ENCODE results near the gene YJEFN3. TPM values are rescaled to one million over a fixed set of nuclear protein-coding genes. Genes with fewer than 3 reads are reported as not detected.

The YJEFN3 gene
- total and polyA plus RNA-seq, 2 of the 8 experiments (the other 6 are each of a cell fraction or from before 2014, with no cell fraction given), result 5.7 to 9.4 TPM

- Histone ChIP-seq H3K79me1 (ENCODE audit: low read depth, low read length) (0 out of 2 replicates have a peak, but pooled peaks cover 2% of the 10 kb centered on the region), H4K20me1 (replicated peaks in 1 of 2; ENCODE audit: control insufficient read depth in 1 of 2, insufficient read depth in 2 of 2, low read length in 2 of 2) (no peaks in the 10 kb centered on the region), H2BK15ac (ENCODE audit: low read length) (no peak overlapping the region), H3K79me2 (ENCODE audit: control insufficient read depth in 1 of 2, insufficient read depth in 2 of 2, low read length in 2 of 2) (no peaks in the 10 kb centered on the region), H2BK12ac (ENCODE audit: low read depth, low read length) (no peak overlapping the region), H3K4me2 (ENCODE audit: insufficient read depth in 1 of 2, low read depth in 2 of 2, low read length in 2 of 2) (no peak overlapping the region), H3K27ac (ENCODE audit: low read depth, low read length) (no peak overlapping the region), H2BK120ac (replicated peaks; ENCODE audit: low read depth, low read length) (no peak overlapping the region), H3K4me3 (ENCODE audit: extremely low read depth in 1 of 4, insufficient read depth in 2 of 4, low read depth in 3 of 4, low read length in 4 of 4) (no peak overlapping the region), H2BK5ac (ENCODE audit: low read depth, low read length) (peak overlapping the region; percentile 40; the same call in 1 of the 2 replicates), H3K23me2 (ENCODE audit: low read depth, low read length) (no peaks in the 10 kb centered on the region), H2AK5ac (ENCODE audit: low read depth, low read length) (no peak overlapping the region), H3K4ac (replicated peaks; ENCODE audit: insufficient read length, low read depth, low read length) (no peak overlapping the region), H4K5ac (ENCODE audit: insufficient read length, low read depth, low read length) (no peak overlapping the region), H3K9me3 (ENCODE audit: insufficient read depth in 2 of 2, low read depth in 1 of 2, low read length in 1 of 2) (no peaks in the 10 kb centered on the region), H3K23ac (ENCODE audit: insufficient read length) (no peak overlapping the region), H2AFZ (ENCODE audit: low read length) (no peak overlapping the region), H2BK20ac (ENCODE audit: low read length) (no peak overlapping the region), H3K56ac (replicated peaks; ENCODE audit: insufficient read length, low read depth, low read length) (no peak overlapping the region), H3K27me3 (replicated peaks in 1 of 4; ENCODE audit: control insufficient read depth in 3 of 4, extremely low read depth in 1 of 4, insufficient read depth in 3 of 4, low read length in 3 of 4) (no peaks in the 10 kb centered on the region), H3K36me3 (ENCODE audit: control insufficient read depth in 2 of 4, insufficient read depth in 4 of 4, low read length in 3 of 4) (no peaks in the 10 kb centered on the region), H3K4me1 (replicated peaks in 1 of 4; ENCODE audit: control insufficient read depth in 3 of 4, insufficient read depth in 4 of 4, low read length in 3 of 4) (peaks cover 0 to 4% (median 0%) of the 10 kb centered on the region in 4 experiments; a peak in 2 of 7 replicates), H3K18ac (ENCODE audit: extremely low read depth, low read length) (no peak overlapping the region), H4K91ac (replicated peaks; ENCODE audit: insufficient read length, low read length) (no peak overlapping the region), H4K8ac (ENCODE audit: extremely low read depth, insufficient read depth, low read length) (no peak overlapping the region), H3K14ac (ENCODE audit: insufficient read length) (no peak overlapping the region), H3K9ac (replicated peaks in 1 of 4; ENCODE audit: extremely low read depth in 1 of 4, low read depth in 3 of 4, low read length in 3 of 4) (no peak overlapping the region)
- POLR2A ChIA-PET (ENCODE audit: partially characterized antibody), result no interaction called here
- CTCF ChIA-PET (ENCODE audit: partially characterized antibody), result interaction anchor here (0.6 to 20.0 kb wide), 11 partner anchors 9 to 197 kb away, joined by 3 to 223 read pairs (median 4); no protein-coding TSS in a partner anchor
- 87% methylated on average over 16 of the region's 16 CpGs; no CpG with 5 or more reads in 1 of the 2 experiments for WGBS, 2 experiments (ENCODE audit: extremely low coverage in 1 of 2, insufficient coverage in 1 of 2, insufficient read length in 1 of 2, insufficient replicate concordance in 2 of 2, low coverage in 1 of 2, low lambda C conversion rate in 2 of 2, missing lambda C conversion rate in 1 of 2)
- TF ChIP-seq SIRT6 (IDR thresholded peaks at IDR 0.05; ENCODE audit: low read length) (no peak), CTBP2 (IDR thresholded peaks at IDR 0.05; ENCODE audit: borderline replicate concordance, insufficient read depth, insufficient read length, low read length) (no peak), RBBP5 (IDR thresholded peaks at IDR 0.05; ENCODE audit: borderline replicate concordance, low read depth, low read length) (no peak), NANOG (IDR thresholded peaks at IDR 0.05; ENCODE audit: insufficient read depth, low read depth, low read length, poor library complexity, severe bottlenecking) (no peak)
- no peak for DNase-seq (ENCODE audit: low read depth in 1 of 2, low spot score in 2 of 2)
- no peak for FAIRE-seq
Measured at GRCh38 chr19:19558636-19559035, 29.9 kb downstream of the YJEFN3 start.

All from H1 (cell line).